Measurements from ENCODE around the gene UMPS. TPM values are rescaled to one million over a fixed set of nuclear protein-coding genes. Genes with fewer than 3 reads are reported as not detected.

Gene UMPS
- total RNA-seq, 2 donors from 2014 or later: 6.6 to 14.3 TPM

GRCh38 chr3:124707656-124708062 is 22.6 kb upstream of the UMPS start:
- no peak for DNase-seq (ENCODE audit: low spot score)
- H3K9me3 ChIP-seq: no peaks in the 10 kb centered on the region
- H3K27ac ChIP-seq: no peak overlapping the region
- no peaks in the 10 kb centered on the region for H3K36me3 ChIP-seq
- TF ChIP-seq CTCF (IDR thresholded peaks at IDR 0.05): no peak
- H3K27me3 ChIP-seq: no peaks in the 10 kb centered on the region
- no peaks in the 10 kb centered on the region for H3K4me1 ChIP-seq
- H3K4me3 ChIP-seq: no peak overlapping the region

- Histone ChIP-seq H3K4me3 (no peak overlapping the region), H3K4me1 (no peaks in the 10 kb centered on the region), H3K36me3 (peaks cover 4% of the 10 kb centered on the region), H3K27ac (no peak overlapping the region), H3K9me3 (no peaks in the 10 kb centered on the region), H3K27me3 (no peaks in the 10 kb centered on the region)
- no peak for TF ChIP-seq CTCF (IDR thresholded peaks at IDR 0.05)
- no peak for DNase-seq (ENCODE audit: low spot score)
These were observed 15.9 kb upstream of the UMPS start for GRCh38 chr3:124714223-124714853.

- Histone ChIP-seq H3K27ac (no peak overlapping the region), H3K9me3 (no peaks in the 10 kb centered on the region), H3K4me1 (no peaks in the 10 kb centered on the region), H3K36me3 (no peaks in the 10 kb centered on the region), H3K27me3 (no peaks in the 10 kb centered on the region), H3K4me3 (no peak overlapping the region)
- DNase-seq (ENCODE audit: low spot score): no peak
- TF ChIP-seq CTCF (IDR thresholded peaks at IDR 0.05): no peak
These were observed 7.7 kb upstream of the UMPS start for GRCh38 chr3:124722589-124722988.

- no peak for DNase-seq (ENCODE audit: low spot score)
- H3K4me1 ChIP-seq: peaks cover 0 to 29% of the 10 kb centered on the region in 2 donors
- TF ChIP-seq CTCF (IDR thresholded peaks at IDR 0.05): no peak
- H3K9me3 ChIP-seq: no peaks in the 10 kb centered on the region
- H3K36me3 ChIP-seq: no peaks in the 10 kb centered on the region
- peak overlapping the region; percentile 83 to 88 for H3K4me3 ChIP-seq
- H3K27ac ChIP-seq: peak overlapping the region in 1 of 2 donors; percentile 75
- no peaks in the 10 kb centered on the region for H3K27me3 ChIP-seq
These were observed 667 bp downstream of the UMPS start for GRCh38 chr3:124730941-124731297.

GRCh38 chr3:124731760-124732159 is 1.5 kb downstream of the UMPS start:
- Histone ChIP-seq H3K9me3 (no peaks in the 10 kb centered on the region), H3K27ac (no peak overlapping the region), H3K36me3 (peaks cover 3% of the 10 kb centered on the region), H3K4me1 (peaks cover 0 to 29% of the 10 kb centered on the region in 2 donors), H3K4me3 (no peak overlapping the region), H3K27me3 (no peaks in the 10 kb centered on the region)
- TF ChIP-seq CTCF (IDR thresholded peaks at IDR 0.05): no peak
- DNase-seq (ENCODE audit: low spot score): no peak

GRCh38 chr3:124741027-124741426 is 10.8 kb downstream of the UMPS start:
- Histone ChIP-seq H3K4me1 (no peaks in the 10 kb centered on the region), H3K4me3 (no peak overlapping the region), H3K36me3 (peaks cover 81% of the 10 kb centered on the region), H3K27me3 (no peaks in the 10 kb centered on the region), H3K27ac (no peak overlapping the region), H3K9me3 (no peaks in the 10 kb centered on the region)
- no peak for DNase-seq (ENCODE audit: low spot score)
- no peak for TF ChIP-seq CTCF (IDR thresholded peaks at IDR 0.05)

Measured in right atrium auricular region (tissue), 2 donors.